HepG2 (cell line): ENCODE measurements around the gene RNF38. TPM values are rescaled to one million over a fixed set of nuclear protein-coding genes. Genes with fewer than 3 reads are reported as not detected.

Experiments
- CEBPG ChIP-seq: IDR thresholded peaks from 2 replicates; pipeline ENCODE4 v1.6.1; 2016
- DMAP1 ChIP-seq: IDR thresholded peaks from 2 replicates; pipeline ENCODE4 v1.6.1; 2016
- ELF1 ChIP-seq: sonication (generic); formaldehyde crosslinking; IDR thresholded peaks from 2 replicates; pipeline ENCODE4 v1.4.0; 2020; ENCODE audit warnings: missing genetic modification reagents
- EP300 ChIP-seq, 3 experiments: sonication (generic) in 1 of 3; formaldehyde crosslinking in 1 of 3; IDR thresholded peaks; 2 replicates each; pipeline versions ENCODE4 v1.5.1 to v1.6.1; 2011 to 2020; ENCODE audit warnings: low read depth in 2 of 3, low read length in 2 of 3, borderline replicate concordance in 1 of 3, improper control_type of control experiment in 1 of 3, mild to moderate bottlenecking in 1 of 3, missing genetic modification reagents in 1 of 3, moderate library complexity in 1 of 3
- GABPB1 ChIP-seq: IDR thresholded peaks from 2 replicates; pipeline ENCODE4 v1.6.1; 2016; ENCODE audit warnings: mild to moderate bottlenecking, missing genetic modification reagents, moderate library complexity, missing compliant biosample characterization
- GFI1 ChIP-seq: sonication (generic); formaldehyde crosslinking; IDR thresholded peaks from 2 replicates; pipeline ENCODE4 v1.5.0; 2020; ENCODE audit warnings: missing genetic modification reagents, mild to moderate bottlenecking, borderline replicate concordance
- KAT8 ChIP-seq: IDR thresholded peaks from 2 replicates; pipeline ENCODE4 v1.6.1; 2016; ENCODE audit warnings: missing genetic modification reagents, missing compliant biosample characterization
- KLF13 ChIP-seq: sonication (generic); formaldehyde crosslinking; IDR thresholded peaks from 2 replicates; pipeline ENCODE4 v1.4.0; 2020; ENCODE audit warnings: mild to moderate bottlenecking, missing genetic modification reagents
- MED13 ChIP-seq: sonication (generic); formaldehyde crosslinking; IDR thresholded peaks from 2 replicates; pipeline ENCODE4 v1.5.0; 2020; ENCODE audit warnings: missing genetic modification reagents
- MEIS1 ChIP-seq: sonication (generic); formaldehyde crosslinking; IDR thresholded peaks from 2 replicates; pipeline ENCODE4 v1.9.0; 2021; ENCODE audit warnings: mild to moderate bottlenecking, missing genetic modification reagents, moderate library complexity, borderline replicate concordance
- NCOA2 ChIP-seq: sonication (generic); formaldehyde crosslinking; IDR thresholded peaks from 2 replicates; pipeline ENCODE4 v1.8.0; 2022; ENCODE audit warnings: inconsistent platforms
- PAXIP1 ChIP-seq: sonication (generic); formaldehyde crosslinking; conservative IDR thresholded peaks from 2 replicates; pipeline ENCODE4 v1.4.0; 2020; ENCODE audit warnings: mild to moderate bottlenecking, missing genetic modification reagents, moderate library complexity
- POLR2G ChIP-seq: fragments of 200-400 bp; formaldehyde crosslinking; IDR thresholded peaks from 2 replicates; pipeline ENCODE4 v1.6.1; 2018; ENCODE audit warnings: mild to moderate bottlenecking, low read depth, low read length, moderate library complexity
- ZBTB40 ChIP-seq, 2 experiments: fragments of 450-650 bp in 1 of 2; sonication (generic) in 1 of 2; formaldehyde crosslinking in 1 of 2; IDR thresholded peaks; 2 replicates each; pipeline versions ENCODE4 v1.6.1 to v1.8.0; 2016 to 2022; ENCODE audit warnings: antibody characterized with exemption in 1 of 2, mild to moderate bottlenecking in 1 of 2, missing genetic modification reagents in 1 of 2
- ZMYM3 ChIP-seq: sonication (generic); formaldehyde crosslinking; IDR thresholded peaks from 2 replicates; pipeline ENCODE4 v1.5.1; 2020; ENCODE audit warnings: mild to moderate bottlenecking, missing genetic modification reagents
- ZNF879 ChIP-seq: sonication (generic); formaldehyde crosslinking; IDR thresholded peaks from 2 replicates; pipeline ENCODE4 v1.8.1; 2023; ENCODE audit warnings: missing genetic modification reagents
- polyA plus RNA-seq, 8 experiments: library from polyadenylated mRNA; depleted of rRNA in 3 of 8; stranded (reverse) in 7 of 8; unstranded in 1 of 8; fragments of >200 nt; fragmentation: Illumina TruSeq in 4 of 8; extraction: Trizol in 4 of 8; gene quantifications; 2 replicates each; pipeline versions ENCODE4 v1.2.1 to v1.2.3, GENCODE V29; 2011 to 2016; ENCODE audit warnings: low read depth in 4 of 8, missing spikeins in 1 of 8, mixed read lengths in 1 of 8; ENCODE audit not compliant: insufficient read depth in 1 of 8
- total RNA-seq, 5 experiments: library from RNA; depleted of rRNA; stranded (reverse); fragments of >200 nt; fragmentation: Illumina TruSeq; extraction: Trizol; gene quantifications; 2 replicates each; pipeline ENCODE4 v1.2.3, GENCODE V29; 2016; ENCODE audit warnings: low read depth in 1 of 5

The RNF38 gene
- total and polyA plus RNA-seq, 2 of the 13 experiments (the other 11 are each of a cell fraction or from before 2014, with no cell fraction given), result 9.1 to 32.1 TPM

- TF ChIP-seq PAXIP1 (CRISPR knock-in tag) (peak; percentile 51), KAT8 (CRISPR knock-in tag) (peak; percentile 63; the same call in 1 of the 2 replicates), MED13 (CRISPR knock-in tag) (no peak), GABPB1 (CRISPR knock-in tag) (peak; percentile 44; the same call in 1 of the 2 replicates), ZNF879 (CRISPR knock-in tag) (no peak), KLF13 (CRISPR knock-in tag) (no peak), DMAP1 (CRISPR knock-in tag) (0 out of 2 replicates have a peak, but pooled peaks have one; percentile 43), ZBTB40 (IDR thresholded peaks at IDR 0.05) (no peak), ZBTB40 (CRISPR knock-in tag; IDR thresholded peaks at IDR 0.05) (no peak), ZMYM3 (peak; percentile 20; the same call in 1 of the 2 replicates), GFI1 (CRISPR knock-in tag) (peak; percentile 53; the same call in 1 of the 2 replicates), ELF1 (CRISPR knock-in tag) (peak; percentile 75), EP300 (IDR thresholded peaks at IDR 0.05; ENCODE audit: low read depth in 2 of 2, low read length in 2 of 2) (peak in 1 of 2 experiments; percentile 6; a peak in 1 of 4 replicates), EP300 (CRISPR knock-in tag; IDR thresholded peaks at IDR 0.05; ENCODE audit: borderline replicate concordance) (no peak), CEBPG (CRISPR knock-in tag) (peak; percentile 70), MEIS1 (CRISPR knock-in tag) (peak; percentile 41; the same call in 1 of the 2 replicates), NCOA2 (CRISPR knock-in tag) (peak; percentile 57), POLR2G (peak; percentile 45; the same call in 1 of the 2 replicates)
These were observed 93.4 kb downstream of the RNF38 start (continued) for GRCh38 chr9:36306471-36307306.
